SK-N-SH treated with all-trans-retinoic acid at 6 μM for 48 hours (cell line): Measurements from ENCODE around the gene TTC39A.
A peak's percentile ranks its signal among the peaks of the same experiment; 100 is the strongest.

ENCODE experiments used
- ATAC-seq: fragments of 200-7000 bp; cut with Tn5 transposase; 3 replicates; pipeline ENCODE4 v1.9.1; 2020; ENCODE audit warnings: mild to moderate bottlenecking, moderate library complexity
- ARNTL ChIP-seq: fragments of 450-650 bp; formaldehyde crosslinking; IDR thresholded peaks from 2 replicates; pipeline ENCODE4 v1.5.0; 2020; ENCODE audit warnings: low read depth, mild to moderate bottlenecking, moderate library complexity, borderline replicate concordance
- BACH2 ChIP-seq: fragments of 250-450 bp; sonication (Bioruptor Pico); IDR thresholded peaks from 2 replicates; pipeline ENCODE4 v1.9.0; 2021; ENCODE audit warnings: mild to moderate bottlenecking, borderline replicate concordance
- CSDC2 ChIP-seq: fragments of 250-450 bp; sonication (Bioruptor Pico); IDR thresholded peaks from 2 replicates; pipeline ENCODE4 v1.5.0; 2020; ENCODE audit warnings: mild to moderate bottlenecking, moderate library complexity
- ESRRG ChIP-seq: fragments of 250-450 bp; sonication (Bioruptor Pico); IDR thresholded peaks from 2 replicates; pipeline ENCODE4 v1.6.1; 2021; ENCODE audit warnings: mild to moderate bottlenecking
- GLIS3 ChIP-seq: fragments of 250-450 bp; sonication (Bioruptor Pico); IDR thresholded peaks from 2 replicates; pipeline ENCODE4 v1.5.0; 2020; ENCODE audit warnings: mild to moderate bottlenecking, moderate library complexity
- ISL1 ChIP-seq: fragments of 250-450 bp; sonication (Bioruptor Pico); IDR thresholded peaks from 2 replicates; pipeline ENCODE4 v2.1.2; 2022; ENCODE audit warnings: mild to moderate bottlenecking, moderate library complexity
- OSR1 ChIP-seq: fragments of 250-450 bp; sonication (Bioruptor Pico); IDR thresholded peaks from 2 replicates; pipeline ENCODE4 v1.8.0; 2022; ENCODE audit warnings: moderate library complexity, mild to moderate bottlenecking, inconsistent platforms
- PATZ1 ChIP-seq: fragments of 250-450 bp; sonication (Bioruptor Pico); IDR thresholded peaks from 2 replicates; pipeline ENCODE4 v1.8.0; 2020; ENCODE audit warnings: mild to moderate bottlenecking, moderate library complexity, borderline replicate concordance
- PPARA ChIP-seq: fragments of 250-450 bp; sonication (Bioruptor Pico); IDR thresholded peaks from 2 replicates; pipeline ENCODE4 v1.5.0; 2020; ENCODE audit warnings: mild to moderate bottlenecking, borderline replicate concordance
- RARB ChIP-seq: fragments of 250-450 bp; sonication (Bioruptor Pico); IDR thresholded peaks from 2 replicates; pipeline ENCODE4 v1.8.0; 2021; ENCODE audit warnings: mild to moderate bottlenecking, moderate library complexity
- SNAI2 ChIP-seq: fragments of 250-450 bp; sonication (Bioruptor Pico); IDR thresholded peaks from 2 replicates; pipeline ENCODE4 v1.5.0; 2020; ENCODE audit warnings: mild to moderate bottlenecking, moderate library complexity
- TCF4 ChIP-seq: fragments of 250-450 bp; sonication (Bioruptor Pico); IDR thresholded peaks from 2 replicates; pipeline ENCODE4 v1.8.0; 2021; ENCODE audit warnings: mild to moderate bottlenecking, moderate library complexity, borderline replicate concordance
- TOX ChIP-seq: fragments of 250-450 bp; sonication (Bioruptor Pico); IDR thresholded peaks from 2 replicates; pipeline ENCODE4 v1.8.0; 2021; ENCODE audit warnings: mild to moderate bottlenecking, moderate library complexity, borderline replicate concordance
- ZC3H10 ChIP-seq: fragments of 250-450 bp; sonication (Bioruptor Pico); IDR thresholded peaks from 2 replicates; pipeline ENCODE4 v1.5.1; 2021; ENCODE audit warnings: mild to moderate bottlenecking, moderate library complexity
- ZFP3 ChIP-seq: fragments of 250-450 bp; sonication (Bioruptor Pico); IDR thresholded peaks from 2 replicates; pipeline ENCODE4 v1.5.0; 2020; ENCODE audit warnings: mild to moderate bottlenecking, moderate library complexity
- ZFP30 ChIP-seq: fragments of 450-650 bp; formaldehyde crosslinking; IDR thresholded peaks from 2 replicates; pipeline ENCODE4 v1.5.0; 2022; ENCODE audit warnings: mild to moderate bottlenecking, moderate library complexity
- ZNF565 ChIP-seq: fragments of 450-650 bp; formaldehyde crosslinking; conservative IDR thresholded peaks from 2 replicates; pipeline ENCODE4 v1.5.0; 2020; ENCODE audit warnings: low read depth, mild to moderate bottlenecking, moderate library complexity
- ZNF70 ChIP-seq: fragments of 450-650 bp; formaldehyde crosslinking; IDR thresholded peaks from 2 replicates; pipeline ENCODE4 v1.5.0; 2020; ENCODE audit warnings: mild to moderate bottlenecking, moderate library complexity
- ZNF8 ChIP-seq: fragments of 450-650 bp; formaldehyde crosslinking; IDR thresholded peaks from 2 replicates; pipeline ENCODE4 v1.5.0; 2020; ENCODE audit warnings: mild to moderate bottlenecking, moderate library complexity
- TF ChIP-seq, protein P1 (sequence below): fragments of 250-450 bp; sonication (Bioruptor Pico); IDR thresholded peaks from 2 replicates; pipeline ENCODE4 v1.5.1; 2021; ENCODE audit warnings: mild to moderate bottlenecking, moderate library complexity
- TF ChIP-seq, protein P2 (sequence below): fragments of 250-450 bp; sonication (Bioruptor Pico); IDR thresholded peaks from 2 replicates; pipeline ENCODE4 v1.5.1; 2020; ENCODE audit warnings: low read depth, mild to moderate bottlenecking, moderate library complexity
- TF ChIP-seq, protein P3 (sequence below): fragments of 250-450 bp; sonication (Bioruptor Pico); IDR thresholded peaks from 2 replicates; pipeline ENCODE4 v1.8.0; 2021; ENCODE audit warnings: low read depth, mild to moderate bottlenecking, moderate library complexity, borderline replicate concordance

Gene TTC39A

DNA sequence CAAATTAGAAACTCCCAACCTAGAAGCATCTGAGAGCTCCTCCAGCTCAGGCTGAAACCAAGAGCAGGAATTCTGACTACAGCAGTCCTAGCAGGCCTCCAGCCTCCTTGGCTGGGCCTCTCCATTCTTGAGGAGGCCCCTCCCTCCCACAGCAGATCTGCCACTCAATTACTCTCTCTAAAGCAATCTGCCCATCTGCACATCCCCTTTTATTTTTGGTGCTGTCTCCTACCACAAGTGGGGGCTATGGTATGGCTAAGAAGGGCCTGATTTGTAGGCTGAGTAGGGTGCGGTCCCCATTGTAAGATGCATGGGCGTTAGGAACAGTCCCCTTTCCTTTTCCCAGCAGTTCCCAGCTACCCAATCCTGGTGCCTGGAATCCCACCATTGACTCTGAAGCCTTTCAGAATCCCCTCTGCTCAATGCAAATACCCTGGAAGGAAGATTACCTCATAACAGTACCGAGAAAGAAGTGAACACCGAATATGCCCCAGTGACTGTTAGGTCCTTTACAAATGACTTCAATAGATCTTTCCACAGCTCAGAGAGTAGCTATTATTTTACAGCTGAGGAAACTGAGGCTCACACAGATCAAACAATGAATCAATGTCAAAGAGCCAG lies 11.6 kb upstream of the TTC39A start:
- ATAC-seq: peak; percentile 6; the same call in 1 of the 3 replicates
- TF ChIP-seq ZC3H10 (CRISPR knock-in tag) (no peak), ZFP3 (no peak), PPARA (CRISPR knock-in tag) (no peak), SNAI2 (CRISPR knock-in tag) (no peak), ZNF565 (no peak), ESRRG (no peak)

- TF ChIP-seq TOX (CRISPR knock-in tag) (no peak), TCF4 (CRISPR knock-in tag) (no peak), PATZ1 (CRISPR knock-in tag) (no peak), PPARA (CRISPR knock-in tag) (no peak), ZNF70 (no peak), ZNF8 (CRISPR knock-in tag) (no peak), ZFP3 (no peak), RARB (CRISPR knock-in tag) (no peak), ISL1 (no peak), ZC3H10 (CRISPR knock-in tag) (no peak), BACH2 (CRISPR knock-in tag) (no peak), OSR1 (CRISPR knock-in tag) (no peak), CSDC2 (CRISPR knock-in tag) (no peak), GLIS3 (CRISPR knock-in tag) (no peak), ZFP30 (no peak), ARNTL (CRISPR knock-in tag) (no peak)
- TF ChIP-seq, protein P1, sequence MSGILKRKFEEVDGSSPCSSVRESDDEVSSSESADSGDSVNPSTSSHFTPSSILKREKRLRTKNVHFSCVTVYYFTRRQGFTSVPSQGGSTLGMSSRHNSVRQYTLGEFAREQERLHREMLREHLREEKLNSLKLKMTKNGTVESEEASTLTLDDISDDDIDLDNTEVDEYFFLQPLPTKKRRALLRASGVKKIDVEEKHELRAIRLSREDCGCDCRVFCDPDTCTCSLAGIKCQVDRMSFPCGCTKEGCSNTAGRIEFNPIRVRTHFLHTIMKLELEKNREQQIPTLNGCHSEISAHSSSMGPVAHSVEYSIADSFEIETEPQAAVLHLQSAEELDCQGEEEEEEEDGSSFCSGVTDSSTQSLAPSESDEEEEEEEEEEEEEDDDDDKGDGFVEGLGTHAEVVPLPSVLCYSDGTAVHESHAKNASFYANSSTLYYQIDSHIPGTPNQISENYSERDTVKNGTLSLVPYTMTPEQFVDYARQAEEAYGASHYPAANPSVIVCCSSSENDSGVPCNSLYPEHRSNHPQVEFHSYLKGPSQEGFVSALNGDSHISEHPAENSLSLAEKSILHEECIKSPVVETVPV: no peak
- TF ChIP-seq, protein P2, sequence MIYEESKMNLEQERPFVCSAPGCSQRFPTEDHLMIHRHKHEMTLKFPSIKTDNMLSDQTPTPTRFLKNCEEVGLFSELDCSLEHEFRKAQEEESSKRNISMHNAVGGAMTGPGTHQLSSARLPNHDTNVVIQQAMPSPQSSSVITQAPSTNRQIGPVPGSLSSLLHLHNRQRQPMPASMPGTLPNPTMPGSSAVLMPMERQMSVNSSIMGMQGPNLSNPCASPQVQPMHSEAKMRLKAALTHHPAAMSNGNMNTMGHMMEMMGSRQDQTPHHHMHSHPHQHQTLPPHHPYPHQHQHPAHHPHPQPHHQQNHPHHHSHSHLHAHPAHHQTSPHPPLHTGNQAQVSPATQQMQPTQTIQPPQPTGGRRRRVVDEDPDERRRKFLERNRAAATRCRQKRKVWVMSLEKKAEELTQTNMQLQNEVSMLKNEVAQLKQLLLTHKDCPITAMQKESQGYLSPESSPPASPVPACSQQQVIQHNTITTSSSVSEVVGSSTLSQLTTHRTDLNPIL (CRISPR knock-in tag): no peak
- no peak for ATAC-seq
Observed at GRCh38 chr1:51340380-51340779, 10.0 kb upstream of the TTC39A start.

- no peak for TF ChIP-seq ZFP30
- no peak for TF ChIP-seq TOX (CRISPR knock-in tag)
- TF ChIP-seq, all 23 proteins: peak for 0
Observed at GRCh38 chr1:51336711-51337110, 6.3 kb upstream of the TTC39A start.

GRCh38 chr1:51336004-51336403 lies 5.6 kb upstream of the TTC39A start:
- TF ChIP-seq ISL1 (no peak), BACH2 (CRISPR knock-in tag) (no peak), PATZ1 (CRISPR knock-in tag) (no peak), OSR1 (CRISPR knock-in tag) (no peak), ZNF565 (no peak), ARNTL (CRISPR knock-in tag) (no peak), ZNF8 (CRISPR knock-in tag) (no peak), ZNF70 (no peak), PPARA (CRISPR knock-in tag) (no peak), RARB (CRISPR knock-in tag) (no peak), GLIS3 (CRISPR knock-in tag) (no peak), TOX (CRISPR knock-in tag) (no peak), ZFP30 (no peak), CSDC2 (CRISPR knock-in tag) (no peak)
- TF ChIP-seq, protein P3, sequence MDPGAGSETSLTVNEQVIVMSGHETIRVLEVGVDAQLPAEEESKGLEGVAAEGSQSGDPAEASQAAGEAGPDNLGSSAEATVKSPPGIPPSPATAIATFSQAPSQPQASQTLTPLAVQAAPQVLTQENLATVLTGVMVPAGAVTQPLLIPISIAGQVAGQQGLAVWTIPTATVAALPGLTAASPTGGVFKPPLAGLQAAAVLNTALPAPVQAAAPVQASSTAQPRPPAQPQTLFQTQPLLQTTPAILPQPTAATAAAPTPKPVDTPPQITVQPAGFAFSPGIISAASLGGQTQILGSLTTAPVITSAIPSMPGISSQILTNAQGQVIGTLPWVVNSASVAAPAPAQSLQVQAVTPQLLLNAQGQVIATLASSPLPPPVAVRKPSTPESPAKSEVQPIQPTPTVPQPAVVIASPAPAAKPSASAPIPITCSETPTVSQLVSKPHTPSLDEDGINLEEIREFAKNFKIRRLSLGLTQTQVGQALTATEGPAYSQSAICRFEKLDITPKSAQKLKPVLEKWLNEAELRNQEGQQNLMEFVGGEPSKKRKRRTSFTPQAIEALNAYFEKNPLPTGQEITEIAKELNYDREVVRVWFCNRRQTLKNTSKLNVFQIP: no peak
- TF ChIP-seq, protein P2 (CRISPR knock-in tag): no peak
- TF ChIP-seq, protein P1: no peak
- no peak for ATAC-seq

More at GRCh38 chr1:51336711-51337110, 6.3 kb upstream of the TTC39A start:
- no peak for ATAC-seq
